Effector memory CD4-positive, alpha-beta T cell (primary cell): ENCODE data around the gene PRICKLE3.
A peak's percentile ranks its signal among the peaks of the same experiment; 100 is the strongest.

Experiments used
- DNase-seq, 3 donors: peaks; one replicate each; pipeline ENCODE4 v3.0.0-alpha.2; 2020
- H3K27ac ChIP-seq: 2 replicates; pipeline ENCODE4 v1.7.0; 2013; ENCODE audit warnings: mild to moderate bottlenecking, low read length, moderate library complexity; ENCODE audit not compliant: insufficient read depth, poor library complexity, severe bottlenecking
- H3K27me3 ChIP-seq: replicated peaks from 2 replicates; pipeline ENCODE4 v1.7.0; 2013; ENCODE audit warnings: mild to moderate bottlenecking, low read length; ENCODE audit not compliant: insufficient read depth, control insufficient read depth, poor library complexity, severe bottlenecking
- H3K36me3 ChIP-seq: 2 replicates; pipeline ENCODE4 v1.7.0; 2013; ENCODE audit warnings: mild to moderate bottlenecking, low read length, moderate library complexity; ENCODE audit not compliant: control insufficient read depth, insufficient read depth
- H3K4me1 ChIP-seq: 2 replicates; pipeline ENCODE4 v1.7.0; 2013; ENCODE audit warnings: low read length, mild to moderate bottlenecking; ENCODE audit not compliant: control insufficient read depth, insufficient read depth, poor library complexity, severe bottlenecking
- H3K4me3 ChIP-seq: 2 replicates; pipeline ENCODE4 v1.7.0; 2013; ENCODE audit warnings: low read length, low read depth, mild to moderate bottlenecking; ENCODE audit not compliant: insufficient read depth, poor library complexity, severe bottlenecking
- H3K9me3 ChIP-seq: 2 replicates; pipeline ENCODE4 v1.7.0; 2013; ENCODE audit warnings: mild to moderate bottlenecking, low read length, moderate library complexity; ENCODE audit not compliant: control insufficient read depth

PRICKLE3 gene

GRCh38 chrX:49209434-49210251 is 23.5 kb upstream of the PRICKLE3 start:
- Histone ChIP-seq H3K9me3 (no peaks in the 10 kb centered on the region), H3K36me3 (no peaks in the 10 kb centered on the region), H3K4me3 (no peak overlapping the region), H3K27me3 (no peaks in the 10 kb centered on the region), H3K27ac (no peak overlapping the region), H3K4me1 (no peaks in the 10 kb centered on the region)
- DNase-seq: no peak

DNA sequence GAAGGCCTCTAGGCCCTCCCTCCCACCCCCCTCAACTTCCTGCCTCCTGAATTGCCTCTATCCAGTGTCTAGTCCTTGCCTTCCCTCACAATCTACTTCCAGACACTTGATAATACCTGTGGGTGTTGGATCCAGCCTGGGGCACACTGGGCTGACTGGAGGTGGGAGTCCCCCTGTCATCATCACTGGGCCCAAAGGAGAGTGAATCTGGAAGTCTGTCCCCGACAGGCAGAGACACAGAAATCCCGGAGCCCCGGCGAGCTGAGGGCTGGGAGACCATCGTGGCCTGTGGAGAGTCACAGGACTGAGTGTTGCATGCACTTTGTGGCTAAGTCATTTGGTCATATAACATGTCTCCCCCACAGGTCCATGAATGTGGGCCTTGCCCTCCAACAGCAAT is 22.2 kb upstream of the PRICKLE3 start:
- Histone ChIP-seq H3K4me3 (no peak overlapping the region), H3K36me3 (no peaks in the 10 kb centered on the region), H3K9me3 (no peaks in the 10 kb centered on the region), H3K27ac (no peak overlapping the region), H3K27me3 (no peaks in the 10 kb centered on the region), H3K4me1 (no peaks in the 10 kb centered on the region)
- no peak for DNase-seq

- no peak for DNase-seq
- Histone ChIP-seq H3K27me3 (no peaks in the 10 kb centered on the region), H3K4me3 (no peak overlapping the region), H3K4me1 (no peaks in the 10 kb centered on the region), H3K27ac (no peak overlapping the region), H3K36me3 (no peaks in the 10 kb centered on the region), H3K9me3 (no peaks in the 10 kb centered on the region)
These were observed 20.4 kb upstream of the PRICKLE3 start for GRCh38 chrX:49206543-49206942.

- Histone ChIP-seq H3K36me3 (no peaks in the 10 kb centered on the region), H3K9me3 (no peaks in the 10 kb centered on the region), H3K4me3 (no peak overlapping the region), H3K27ac (no peak overlapping the region), H3K4me1 (no peaks in the 10 kb centered on the region), H3K27me3 (no peaks in the 10 kb centered on the region)
- DNase-seq: no peak
These were observed 19.3 kb upstream of the PRICKLE3 start for GRCh38 chrX:49205443-49205842.

DNA sequence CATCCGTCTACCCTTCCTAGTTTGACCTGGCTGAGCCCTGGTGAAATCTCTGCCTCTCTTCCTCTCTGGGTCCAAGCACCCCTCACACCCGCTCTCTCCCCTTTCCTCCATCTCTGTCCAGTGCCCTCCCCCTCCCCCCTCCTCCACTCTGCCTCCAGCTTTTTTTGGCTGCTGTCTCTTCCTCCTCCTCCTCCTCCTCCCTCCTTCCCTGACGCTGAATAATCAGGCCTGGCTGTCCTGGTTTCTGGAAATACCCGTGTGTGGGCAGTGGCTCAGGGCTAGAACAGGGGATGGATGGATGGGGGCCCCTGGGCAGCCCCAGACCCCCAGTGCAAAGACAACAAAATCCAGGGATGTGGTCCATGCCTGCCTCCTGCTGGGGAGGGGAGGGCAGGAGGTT is 18.5 kb upstream of the PRICKLE3 start:
- Histone ChIP-seq H3K27me3 (no peaks in the 10 kb centered on the region), H3K9me3 (no peaks in the 10 kb centered on the region), H3K36me3 (no peaks in the 10 kb centered on the region), H3K4me3 (no peak overlapping the region), H3K27ac (no peak overlapping the region), H3K4me1 (peaks cover under 1% of the 10 kb centered on the region)
- DNase-seq: no peak

DNA sequence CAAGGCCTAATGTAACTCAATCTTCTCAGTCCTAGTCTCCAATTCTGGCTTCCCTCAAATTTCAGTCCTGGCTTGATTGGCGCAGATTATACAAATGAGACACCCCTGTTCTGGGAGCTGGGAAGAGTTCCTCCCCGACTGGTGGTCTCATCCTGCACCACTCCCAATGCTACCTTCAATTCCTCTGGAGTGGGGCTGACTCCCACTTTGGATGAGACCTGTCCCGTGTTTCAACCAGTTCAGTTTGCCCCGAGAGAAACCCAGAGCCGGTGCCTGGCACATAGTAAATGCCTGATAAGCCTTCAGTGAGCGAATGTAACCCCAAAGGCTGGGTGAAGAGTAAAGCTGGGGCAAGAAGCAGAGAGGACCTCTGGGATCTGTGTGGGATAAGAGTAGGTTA is 17.8 kb upstream of the PRICKLE3 start:
- no peaks in the 10 kb centered on the region for H3K27me3 ChIP-seq
- no peak overlapping the region for H3K4me3 ChIP-seq
- no peaks in the 10 kb centered on the region for H3K36me3 ChIP-seq
- H3K27ac ChIP-seq: no peak overlapping the region
- no peaks in the 10 kb centered on the region for H3K9me3 ChIP-seq
- no peak for DNase-seq
- H3K4me1 ChIP-seq: peaks cover 6% of the 10 kb centered on the region

GRCh38 chrX:49203536-49203935 is 17.4 kb upstream of the PRICKLE3 start:
- Histone ChIP-seq H3K4me3 (no peak overlapping the region), H3K36me3 (no peaks in the 10 kb centered on the region), H3K27ac (no peak overlapping the region), H3K9me3 (no peaks in the 10 kb centered on the region), H3K4me1 (peaks cover 6% of the 10 kb centered on the region), H3K27me3 (no peaks in the 10 kb centered on the region)
- no peak for DNase-seq

GRCh38 chrX:49202022-49202421 is 15.8 kb upstream of the PRICKLE3 start:
- DNase-seq: no peak
- Histone ChIP-seq H3K4me1 (peaks cover 6% of the 10 kb centered on the region), H3K9me3 (no peaks in the 10 kb centered on the region), H3K4me3 (no peak overlapping the region), H3K27ac (no peak overlapping the region), H3K27me3 (no peaks in the 10 kb centered on the region), H3K36me3 (no peaks in the 10 kb centered on the region)

- peak within 1 kb of the TSS; percentile 35 for H3K4me3 ChIP-seq
- peak; percentile 77 to 81 (median 78) for DNase-seq
- H3K4me1 ChIP-seq: peaks cover 6% of the 10 kb centered on the region
- no peaks in the 10 kb centered on the region for H3K36me3 ChIP-seq
- no peaks in the 10 kb centered on the region for H3K9me3 ChIP-seq
- H3K27ac ChIP-seq: peak within 1 kb of the TSS; percentile 39
- no peaks in the 10 kb centered on the region for H3K27me3 ChIP-seq
These were observed 14.0 kb upstream of the PRICKLE3 start, which contains the start of gene SYP for GRCh38 chrX:49199906-49200771. TSS of gene SYP (minus strand) at chrX:49200193. CDS start at chrX:49200186, 7 bp downstream.

GRCh38 chrX:49199315-49199595 is 13.1 kb upstream of the PRICKLE3 start:
- H3K4me1 ChIP-seq: peaks cover 6% of the 10 kb centered on the region
- DNase-seq: no peak
- no peaks in the 10 kb centered on the region for H3K9me3 ChIP-seq
- H3K4me3 ChIP-seq: no peak overlapping the region
- no peaks in the 10 kb centered on the region for H3K27me3 ChIP-seq
- H3K36me3 ChIP-seq: no peaks in the 10 kb centered on the region
- H3K27ac ChIP-seq: no peak overlapping the region
